Measurements from ENCODE around the gene NOL3. TPM values are rescaled to one million over a fixed set of nuclear protein-coding genes. Genes with fewer than 3 reads are reported as not detected.
A peak's percentile ranks its signal among the peaks of the same experiment; 100 is the strongest.
"Not testable (repeated sequence)": the region's sequence is repeated elsewhere in the genome, so short reads cannot be mapped to it uniquely, and the experiment has no call there.

The NOL3 gene
- total and polyA plus RNA-seq, 9 of the 15 experiments (the other 6 are each of a cell fraction or from before 2014, with no cell fraction given) = 0.45 to 14.0 (median 5.4) TPM

- no peak for TF ChIP-seq SRF (CRISPR knock-in tag; IDR thresholded peaks at IDR 0.05)
- TF ChIP-seq NFATC3 (IDR thresholded peaks at IDR 0.05) = no peak
- TF ChIP-seq ZNF764 (CRISPR knock-in tag; IDR thresholded peaks at IDR 0.05; ENCODE audit: low read depth) = peak; percentile 48; the same call in 1 of the 2 replicates
- no peak for TF ChIP-seq ZNF224 (CRISPR knock-in tag; IDR thresholded peaks at IDR 0.05)
- TF ChIP-seq PATZ1 (CRISPR knock-in tag; IDR thresholded peaks at IDR 0.05; ENCODE audit: borderline replicate concordance) = no peak
- TF ChIP-seq ZNF212 (CRISPR knock-in tag; IDR thresholded peaks at IDR 0.05) = no peak
- no peak for TF ChIP-seq CCAR2 (IDR thresholded peaks at IDR 0.05; ENCODE audit: low read depth, low read length)
- no peak for TF ChIP-seq ID3 (CRISPR knock-in tag; IDR thresholded peaks at IDR 0.05)
- no peak for TF ChIP-seq ID3 (tag; IDR thresholded peaks at IDR 0.05)
Measured at GRCh38 chr16:67170168-67170948, at the start of gene NOL3 (continued).

- 80% methylated on average over 4 of the region's 5 CpGs for whole genome bisulfite sequencing (ENCODE audit: insufficient coverage, low coverage, missing lambda C conversion rate)
- ATAC-seq; BruUV-seq (replicated peaks); H3K9me3 ChIP-seq (replicated peaks; ENCODE audit: control insufficient read depth, insufficient read depth, low read depth, low read length); H2AFZ ChIP-seq (ENCODE audit: low read depth, low read length); FAIRE-seq; DNase-seq (ENCODE audit: extremely low read depth in 1 of 4, low spot score in 3 of 4); H3K27ac ChIP-seq (ENCODE audit: extremely low read depth, low read depth, low read length); H3K79me2 ChIP-seq (ENCODE audit: control insufficient read depth, insufficient read depth, low read length); H3K9me1 ChIP-seq (ENCODE audit: control insufficient read depth, insufficient read depth, low read length); in situ Hi-C loops (cut with MboI); POLR2A ChIA-PET; H3K9ac ChIP-seq (ENCODE audit: insufficient read depth in 1 of 2, low read depth in 2 of 2, low read length in 2 of 2); H3K4me2 ChIP-seq (ENCODE audit: insufficient read depth, low read length); H4K20me1 ChIP-seq (replicated peaks; ENCODE audit: control insufficient read depth, insufficient read depth, low read length); intact Hi-C loops (cut with micrococcal nuclease); H3K4me3 ChIP-seq; CTCF ChIA-PET (ENCODE audit: low intra/inter-chr PET ratio); H3K4me1 ChIP-seq (replicated peaks in 1 of 2; ENCODE audit: control insufficient read depth in 2 of 2, insufficient read depth in 2 of 2, low read length in 2 of 2); H3K27me3 ChIP-seq (ENCODE audit: control insufficient read depth in 2 of 2, insufficient read depth in 2 of 2, low read length in 2 of 2): not testable (repeated sequence)
- H3K36me3 ChIP-seq (ENCODE audit: control insufficient read depth, insufficient read depth, low read length) = peaks cover 65% of the 10 kb centered on the region
Measured at GRCh38 chr16:67122799-67123198, 47.5 kb upstream of the NOL3 start.
